ENCODE results near the gene SYTL3.
A peak's percentile ranks its signal among the peaks of the same experiment; 100 is the strongest.
"Not testable (repeated sequence)": the region's sequence is repeated elsewhere in the genome, so short reads cannot be mapped to it uniquely, and the experiment has no call there.

The SYTL3 gene

DNA sequence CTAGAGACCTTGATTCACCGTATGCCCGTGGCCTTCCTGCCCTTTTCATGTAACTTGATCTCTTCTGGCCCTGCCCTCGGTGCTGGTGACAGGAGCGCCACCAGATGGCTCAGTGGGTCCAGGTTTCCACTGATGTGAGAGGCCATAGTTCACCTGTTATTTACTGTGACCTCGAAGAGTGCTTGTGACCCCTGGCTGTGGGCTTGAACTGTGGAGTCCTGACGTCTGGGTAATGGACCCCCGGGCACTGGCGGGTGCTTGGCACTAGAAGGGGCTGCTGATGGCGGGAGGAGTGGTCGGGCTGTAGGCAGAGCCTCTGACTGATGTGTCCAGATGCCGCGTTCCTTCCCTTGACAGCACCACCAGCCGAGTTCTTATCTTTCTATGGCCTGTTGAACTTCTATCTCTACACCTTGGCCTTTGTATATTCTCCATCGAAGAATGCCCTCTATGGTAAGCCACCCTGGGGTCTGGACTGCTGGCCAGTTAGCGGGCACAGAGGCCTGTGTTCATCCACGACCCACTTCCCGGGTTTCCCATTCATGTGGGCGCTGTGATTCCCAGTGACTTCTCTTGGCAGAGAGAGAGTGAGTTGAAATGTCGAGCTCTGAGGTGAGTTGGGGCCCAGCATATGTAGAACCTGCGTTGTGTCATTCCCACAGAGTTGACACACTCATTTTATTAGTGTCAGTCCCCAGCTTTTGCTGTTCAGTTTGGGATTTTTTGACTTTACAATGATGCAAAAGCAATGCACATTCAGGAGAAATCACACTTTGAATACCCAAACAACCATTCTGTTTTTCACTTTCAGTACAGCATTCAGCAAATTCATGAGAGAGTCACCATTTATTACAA is 20.3 kb upstream of the SYTL3 start:
- no peak for DNase-seq

DNA sequence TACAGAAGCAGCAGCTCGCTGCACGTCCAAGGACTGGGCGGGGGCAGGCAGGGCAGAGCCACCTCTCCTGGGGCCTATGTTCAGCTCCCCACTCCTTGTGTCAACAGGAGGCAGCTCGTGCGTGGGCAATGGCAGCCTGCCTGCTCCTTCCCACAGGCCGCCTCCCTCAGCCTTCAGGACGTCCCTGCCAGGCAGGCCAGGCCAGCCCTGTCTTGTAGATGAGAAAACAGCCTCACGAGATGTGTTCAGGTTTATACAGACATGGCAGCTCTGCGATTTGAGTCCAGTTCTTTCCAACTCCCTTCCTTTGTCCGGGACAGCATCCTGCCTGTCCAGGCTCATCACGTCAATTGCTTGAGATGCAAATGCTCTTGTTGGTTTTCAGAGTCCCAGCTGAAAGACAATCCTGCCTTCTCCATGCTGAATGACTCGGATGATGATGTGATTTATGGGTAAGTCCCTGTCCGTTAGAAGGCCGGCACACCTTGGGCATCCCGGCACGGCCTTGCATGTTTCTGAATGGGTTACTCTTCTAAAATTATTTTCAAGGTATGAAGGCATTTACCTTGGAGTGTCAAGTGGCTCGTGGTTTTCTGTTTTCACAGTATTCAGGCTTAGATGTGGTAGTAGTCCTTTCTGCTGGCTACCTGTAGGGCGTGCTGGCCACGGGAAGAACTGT is 18.8 kb upstream of the SYTL3 start:
- TF ChIP-seq GATA1 (IDR thresholded peaks at IDR 0.05; ENCODE audit: low read depth, low read length) (no peak), POLR2A (IDR thresholded peaks at IDR 0.05; ENCODE audit: low read length) (no peak)
- no peak for DNase-seq

More for the DNA sequence above, 20.3 kb upstream of the SYTL3 start:
- TF ChIP-seq POLR2A (IDR thresholded peaks at IDR 0.05; ENCODE audit: low read length): no peak
- no peak for TF ChIP-seq GATA1 (IDR thresholded peaks at IDR 0.05; ENCODE audit: low read depth, low read length)

DNA sequence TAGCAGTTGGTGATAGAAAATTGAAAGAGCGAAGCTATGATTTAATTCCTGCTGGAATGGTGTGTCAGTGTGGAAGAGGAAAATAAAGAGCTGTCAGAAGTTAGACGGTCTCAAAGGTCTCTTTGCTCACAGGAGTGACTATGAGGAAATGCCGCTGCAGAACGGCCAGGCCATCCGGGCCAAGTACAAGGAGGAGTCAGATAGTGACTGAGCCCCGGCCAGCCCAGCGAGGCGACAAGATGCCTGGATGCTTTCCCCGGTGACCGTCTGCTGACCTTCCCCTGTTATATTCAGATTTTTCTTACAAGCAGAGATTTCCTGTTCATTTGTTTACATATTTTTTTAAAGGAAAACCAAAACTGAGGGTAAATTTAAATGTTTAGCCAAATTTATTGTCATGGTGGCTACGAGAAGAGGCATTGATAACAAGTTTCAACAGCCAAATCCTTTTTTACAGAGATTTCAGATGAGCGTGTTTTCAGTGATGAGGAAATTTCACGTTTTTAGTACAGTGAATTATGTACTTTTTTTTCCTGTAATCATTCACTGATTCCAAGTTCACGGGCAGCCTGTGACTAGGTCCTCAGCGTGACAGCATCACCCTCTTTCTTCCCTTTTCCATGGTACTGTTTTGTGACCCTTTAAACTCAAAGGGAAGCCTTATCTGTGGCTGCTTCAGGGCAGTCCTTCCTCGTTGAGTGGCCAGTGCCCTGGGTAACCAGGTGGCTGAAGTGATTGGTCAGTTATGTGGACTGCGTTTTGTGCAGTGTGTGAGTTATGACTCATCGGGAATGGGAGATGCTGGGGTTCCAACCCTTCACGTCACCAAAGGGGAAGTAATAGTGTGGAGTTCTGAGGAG is 17.9 kb upstream of the SYTL3 start:
- TF ChIP-seq POLR2A (IDR thresholded peaks at IDR 0.05; ENCODE audit: low read length) (no peak), GATA1 (IDR thresholded peaks at IDR 0.05; ENCODE audit: low read depth, low read length) (no peak)
- DNase-seq: peak in 1 of 2 experiments; percentile 38

DNA sequence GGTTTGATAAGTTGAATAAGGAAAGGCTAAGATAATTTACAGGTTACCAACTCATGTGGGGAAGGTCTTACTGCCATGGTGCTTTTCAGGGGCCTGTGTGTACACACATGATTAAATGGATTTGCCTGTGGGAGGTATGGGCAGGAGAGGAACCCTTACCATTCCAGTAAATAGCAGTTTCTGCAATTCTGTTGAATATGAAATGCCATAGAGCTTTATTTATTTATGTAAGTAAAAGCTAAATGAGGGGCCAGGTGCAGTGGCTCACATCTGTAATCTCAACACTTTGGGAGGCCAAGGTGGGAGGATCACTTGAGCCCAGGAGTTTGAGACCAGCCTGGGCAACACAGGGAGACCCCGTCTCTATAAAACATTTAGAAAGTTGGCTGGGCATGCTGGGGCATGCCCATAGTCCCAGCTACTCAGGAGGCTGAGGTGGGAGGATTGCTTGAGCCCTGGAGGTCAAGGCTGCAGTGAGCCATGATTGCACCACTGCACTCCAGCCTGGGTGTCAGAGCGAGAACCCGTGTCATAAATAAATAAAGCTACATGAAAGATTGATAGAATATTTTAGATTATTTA is 17.2 kb upstream of the SYTL3 start:
- DNase-seq: not testable (repeated sequence)

DNA sequence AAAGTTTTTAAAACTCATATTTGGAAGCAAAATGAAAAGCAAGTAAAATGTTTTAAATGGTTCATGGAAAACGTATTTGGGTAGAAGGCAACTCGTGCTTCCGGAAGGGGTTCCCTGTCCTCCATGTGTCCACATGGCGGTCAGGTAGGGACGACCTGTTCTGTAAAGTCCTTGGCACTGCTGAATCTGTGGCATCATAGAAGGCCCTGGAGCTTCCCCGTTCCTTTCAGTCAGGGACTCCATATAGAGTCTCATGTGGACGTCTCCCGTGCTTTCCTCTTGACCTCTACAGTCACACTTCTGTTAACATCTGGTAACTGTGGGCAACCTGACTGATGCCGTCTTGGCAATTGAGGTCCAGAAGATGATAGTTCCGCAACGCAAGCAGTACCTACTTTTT is 16.7 kb upstream of the SYTL3 start:
- no peak for DNase-seq
- TF ChIP-seq POLR2A (IDR thresholded peaks at IDR 0.05; ENCODE audit: low read length) (no peak), GATA1 (IDR thresholded peaks at IDR 0.05; ENCODE audit: low read depth, low read length) (no peak)

DNA sequence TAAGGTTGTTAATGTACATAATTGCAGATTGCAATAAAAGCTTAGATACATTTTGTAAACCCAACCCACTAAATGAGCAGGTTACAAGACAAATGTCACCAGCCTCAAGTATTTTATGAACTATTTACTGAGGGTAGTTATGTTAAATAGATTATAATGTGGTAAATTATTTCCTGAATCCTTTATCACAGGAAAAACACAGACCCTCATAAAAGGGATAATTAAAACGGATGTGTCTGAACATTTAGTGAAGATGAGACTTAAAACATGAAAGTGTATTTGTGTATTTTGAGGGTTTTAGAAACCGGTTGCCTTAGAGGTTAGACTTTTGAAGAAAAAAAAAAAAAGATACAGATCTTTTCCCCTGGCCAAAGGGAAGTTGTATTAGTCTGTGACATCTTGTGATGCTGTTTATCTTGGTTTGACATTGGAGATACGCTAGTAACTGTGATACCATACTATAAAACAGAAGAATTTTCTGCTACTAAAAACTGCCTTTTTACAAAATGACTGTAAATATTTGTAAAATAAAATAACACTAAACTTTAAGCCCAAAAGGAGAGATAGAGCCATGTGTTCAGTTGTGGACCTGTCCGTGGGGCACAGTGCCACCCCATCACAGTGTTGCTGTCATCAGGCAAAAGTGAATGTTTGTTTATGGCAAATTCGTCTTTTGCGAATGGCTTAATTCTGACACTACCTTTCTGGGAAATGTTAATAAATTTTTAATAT is 15.0 kb upstream of the SYTL3 start:
- TF ChIP-seq POLR2A (IDR thresholded peaks at IDR 0.05; ENCODE audit: low read length) (no peak), GATA1 (IDR thresholded peaks at IDR 0.05; ENCODE audit: low read depth, low read length) (no peak)
- DNase-seq: no peak

DNA sequence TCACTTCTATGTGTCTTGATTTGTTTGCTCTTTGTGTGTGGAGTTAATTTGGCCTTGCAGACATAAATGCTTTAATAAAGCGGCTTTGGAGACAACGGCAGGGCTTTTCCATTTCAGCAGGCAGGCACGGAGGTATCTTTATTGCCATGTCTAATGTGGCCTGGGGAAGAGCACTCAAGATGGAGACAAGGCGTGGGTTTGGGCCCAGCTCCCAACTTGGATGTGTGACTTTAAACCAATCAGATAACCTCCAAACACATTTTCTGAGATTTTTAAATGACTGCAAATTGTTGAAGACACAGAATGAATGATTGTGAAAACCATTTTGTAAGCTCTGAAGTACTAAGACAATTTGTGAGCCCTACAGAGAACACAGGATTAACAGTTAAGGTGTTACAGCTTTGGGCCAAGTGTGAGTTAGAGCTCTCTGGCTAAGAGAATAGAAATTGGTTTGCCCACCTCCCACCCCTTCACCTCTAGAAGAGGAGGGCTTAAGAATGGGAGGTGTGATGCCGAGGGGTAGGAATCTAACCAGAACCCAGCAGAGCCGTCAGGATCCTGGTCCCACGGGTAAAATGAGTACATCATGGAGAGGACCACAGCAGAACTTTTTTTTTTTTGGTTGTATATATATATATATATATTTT is 14.3 kb upstream of the SYTL3 start:
- no peak for DNase-seq
- TF ChIP-seq POLR2A (IDR thresholded peaks at IDR 0.05; ENCODE audit: low read length): no peak
- TF ChIP-seq GATA1 (IDR thresholded peaks at IDR 0.05; ENCODE audit: low read depth, low read length): no peak

DNA sequence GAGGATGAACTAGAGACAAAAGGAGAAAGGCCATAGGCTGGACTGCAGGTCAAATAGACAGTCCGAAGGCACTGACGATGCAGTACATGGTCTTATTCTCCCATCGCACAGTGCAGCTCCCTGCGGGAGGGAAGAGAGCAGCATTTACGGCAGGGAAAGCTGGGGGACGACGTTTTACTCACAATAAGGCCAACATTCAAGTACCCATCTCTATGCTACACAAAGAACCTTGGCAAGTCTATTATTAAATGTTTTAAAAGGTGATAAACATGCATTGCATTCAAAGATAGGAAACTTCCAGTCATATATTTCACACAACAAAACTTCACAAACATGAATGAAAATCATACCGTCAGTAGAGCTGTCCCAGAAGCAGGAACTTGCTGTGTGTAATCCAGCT is 13.1 kb upstream of the SYTL3 start:
- DNase-seq: no peak
- TF ChIP-seq POLR2A (IDR thresholded peaks at IDR 0.05; ENCODE audit: low read length) (no peak), GATA1 (IDR thresholded peaks at IDR 0.05; ENCODE audit: low read depth, low read length) (no peak)

DNA sequence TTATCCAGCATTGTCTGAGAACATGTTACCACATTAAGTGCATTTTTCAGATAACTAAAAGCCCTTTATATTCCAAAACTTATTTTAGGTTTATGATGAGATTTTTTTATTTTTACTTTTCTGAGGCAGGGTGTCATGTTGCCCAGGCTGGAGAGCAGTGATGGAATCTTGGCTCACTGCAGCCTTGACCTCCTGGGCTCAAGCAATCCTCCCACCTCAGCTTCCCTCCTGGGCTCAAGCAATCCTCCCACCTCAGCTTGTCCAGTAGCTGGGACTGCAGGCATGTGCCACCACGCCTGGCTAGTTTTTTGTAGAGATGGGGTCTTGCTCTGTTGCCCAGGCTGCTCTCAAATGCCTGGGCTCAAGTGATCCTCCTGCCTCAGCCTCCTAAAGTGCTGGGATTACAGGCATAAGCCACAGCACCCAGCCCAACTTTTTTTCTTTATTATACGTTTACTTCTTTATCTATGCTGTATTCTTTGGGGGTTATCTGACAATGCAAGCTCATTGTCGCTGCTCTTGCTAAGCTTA is 11.5 kb upstream of the SYTL3 start:
- peak in 1 of 2 experiments; percentile 27 for DNase-seq
- no peak for TF ChIP-seq POLR2A (IDR thresholded peaks at IDR 0.05; ENCODE audit: low read length)

DNA sequence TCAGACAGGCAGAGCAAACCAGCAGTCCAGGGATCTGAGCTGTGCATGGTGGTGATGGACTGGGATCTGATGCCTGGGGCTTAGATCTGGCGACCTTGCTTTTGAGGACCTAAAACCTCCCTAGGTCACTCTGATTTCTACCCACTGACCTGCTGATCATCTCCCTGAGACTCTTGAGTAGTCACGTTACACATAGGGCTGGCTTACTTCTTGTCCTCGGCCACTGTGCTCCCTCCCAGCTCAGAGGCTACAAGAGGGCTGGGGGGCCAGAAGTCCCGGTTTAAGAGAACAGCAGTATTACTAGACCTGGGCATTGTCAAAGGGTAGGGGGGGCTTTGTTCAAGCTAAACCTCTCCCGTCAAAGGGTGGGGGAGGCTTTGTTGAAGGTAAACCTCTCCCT is 10.8 kb upstream of the SYTL3 start:
- no peak for DNase-seq
- no peak for TF ChIP-seq GATA1 (IDR thresholded peaks at IDR 0.05; ENCODE audit: low read depth, low read length)
- TF ChIP-seq POLR2A (IDR thresholded peaks at IDR 0.05; ENCODE audit: low read length): no peak

DNA sequence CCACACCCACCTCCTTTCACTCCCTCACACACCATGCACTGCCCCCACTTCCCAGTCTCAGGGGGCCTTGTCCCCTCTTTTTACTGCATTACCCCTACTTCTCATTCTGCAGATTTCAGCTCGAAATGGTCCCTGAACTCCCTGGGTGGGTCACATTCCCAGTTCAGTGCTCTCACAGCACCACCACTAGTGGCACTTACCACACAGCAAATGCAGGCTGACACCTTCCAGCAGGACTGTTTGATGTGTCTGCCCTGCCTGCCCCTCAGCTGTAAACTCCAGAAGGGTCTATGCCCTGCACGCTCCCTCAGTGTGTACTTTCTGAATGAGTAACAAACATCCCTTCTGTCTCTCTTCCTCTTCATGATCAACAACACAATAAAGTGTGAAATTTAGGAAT is 9.3 kb upstream of the SYTL3 start:
- no peak for TF ChIP-seq GATA1 (IDR thresholded peaks at IDR 0.05; ENCODE audit: low read depth, low read length)
- TF ChIP-seq POLR2A (IDR thresholded peaks at IDR 0.05; ENCODE audit: low read length): no peak
- DNase-seq: no peak

DNA sequence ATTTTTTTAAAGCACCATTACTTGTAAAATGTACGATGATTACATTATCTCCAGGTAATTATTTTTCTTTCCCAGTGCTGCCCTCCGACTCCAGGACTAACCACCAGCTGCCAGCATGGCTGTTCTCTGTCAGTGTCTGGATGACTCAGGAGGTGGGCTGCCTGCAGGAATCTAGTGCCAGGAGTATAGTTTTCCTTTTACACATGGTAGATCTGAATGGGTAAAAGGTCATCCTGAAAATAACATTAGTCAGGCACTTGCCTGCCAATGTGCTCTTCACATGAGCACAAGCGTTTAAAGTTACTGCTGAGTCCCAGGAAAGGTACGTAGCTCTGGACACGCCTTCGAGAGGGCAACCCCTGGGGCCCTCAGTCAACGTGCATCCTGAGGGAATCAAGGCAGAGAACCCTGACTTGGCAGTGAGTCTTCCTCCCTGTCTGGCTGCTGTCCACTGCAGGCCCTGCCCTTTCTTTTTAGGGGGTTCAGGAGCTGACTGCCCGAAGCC is 7.7 kb upstream of the SYTL3 start:
- DNase-seq: no peak
- no peak for TF ChIP-seq POLR2A (IDR thresholded peaks at IDR 0.05; ENCODE audit: low read length)
- TF ChIP-seq GATA1 (IDR thresholded peaks at IDR 0.05; ENCODE audit: low read depth, low read length): no peak
